A673 (cell line): ENCODE data around the gene KPNA4. TPM values are rescaled to one million over a fixed set of nuclear protein-coding genes. Genes with fewer than 3 reads are reported as not detected.

Experiments used
- BruUV-seq: library from RNA; stranded (reverse); fragments of 400-500 nt; replicated peaks from 2 replicates; lab custom pipeline; 2021; lab: Mats Ljungman, UMichigan
- CTCF ChIA-PET: fragments of 300-600 bp; sonication (Branson Sonifier 250); formaldehyde crosslinking; loops from one replicate; lab custom pipeline; 2022; ENCODE audit warnings: antibody characterized with exemption; lab: Charles Lee
- POLR2A ChIA-PET: fragments of 300-600 bp; sonication (Branson Sonifier 250); formaldehyde crosslinking; loops from one replicate; lab custom pipeline; 2022; ENCODE audit warnings: antibody characterized with exemption; ENCODE audit not compliant: low non-redundant PET; lab: Charles Lee
- DNase-seq: peaks from one replicate; pipeline ENCODE4 v3.0.0-alpha.2; 2015; ENCODE audit warnings: low spot score
- H3K27ac ChIP-seq: fragments of 200-600 bp; sonication (generic); 2 replicates; pipeline ENCODE4 v1.5.1; 2016; ENCODE audit warnings: mixed run types, low read depth, mild to moderate bottlenecking, mixed read lengths, antibody characterized with exemption, low read length; ENCODE audit not compliant: poor library complexity, severe bottlenecking
- H3K27me3 ChIP-seq: fragments of 200-600 bp; sonication (generic); replicated peaks from 2 replicates; pipeline ENCODE4 v1.6.1; 2017; ENCODE audit warnings: mixed run types, low read depth, mild to moderate bottlenecking, mixed read lengths, antibody characterized with exemption, low read length; ENCODE audit not compliant: insufficient read depth, poor library complexity
- H3K36me3 ChIP-seq: fragments of 200-600 bp; sonication (generic); 2 replicates; pipeline ENCODE4 v1.6.1; 2016; ENCODE audit warnings: mixed run types, mild to moderate bottlenecking, mixed read lengths, antibody characterized with exemption, low read length; ENCODE audit not compliant: insufficient read depth, poor library complexity, severe bottlenecking
- H3K4me1 ChIP-seq: fragments of 200-600 bp; sonication (generic); 2 replicates; pipeline ENCODE4 v1.6.1; 2017; ENCODE audit warnings: mixed run types, mild to moderate bottlenecking, mixed read lengths, antibody characterized with exemption, low read length; ENCODE audit not compliant: insufficient read depth, poor library complexity, severe bottlenecking
- H3K4me3 ChIP-seq: fragments of 200-600 bp; sonication (generic); 2 replicates; pipeline ENCODE4 v1.5.1; 2016; ENCODE audit warnings: low read depth, mixed run types, mild to moderate bottlenecking, mixed read lengths, low read length; ENCODE audit not compliant: poor library complexity, severe bottlenecking
- H3K9me3 ChIP-seq: fragments of 200-600 bp; sonication (generic); 2 replicates; pipeline ENCODE4 v1.6.1; 2016; ENCODE audit warnings: mixed run types, low read depth, mild to moderate bottlenecking, mixed read lengths, antibody characterized with exemption, low read length; ENCODE audit not compliant: poor library complexity, severe bottlenecking
- CTCF ChIP-seq: fragments of 300-800, 200-600 bp; sonication (generic); conservative IDR thresholded peaks from 2 replicates; pipeline ENCODE4 v1.5.1; 2017; ENCODE audit warnings: low read depth, mild to moderate bottlenecking, antibody characterized with exemption, low read length, moderate library complexity, mixed read lengths
- EZH2 ChIP-seq: fragments of 200-600 bp; sonication (generic); IDR thresholded peaks from 2 replicates; pipeline ENCODE4 v1.6.1; 2017; ENCODE audit warnings: borderline replicate concordance, low read depth, mild to moderate bottlenecking, mixed read lengths, antibody characterized with exemption, low read length; ENCODE audit not compliant: poor library complexity, severe bottlenecking
- intact Hi-C: fragments of 100-400 bp; cut with micrococcal nuclease; formaldehyde crosslinking; loops from one replicate; pipeline ENCODE4 v1.10.0; 2022; ENCODE audit not compliant: unreplicated experiment
- total RNA-seq: library from RNA; stranded (reverse); gene quantifications from 2 replicates; pipeline ENCODE4 v1.2.3, GENCODE V29; 2021

KPNA4 gene
- total RNA-seq, 1 experiment from 2014 or later = 88.5 TPM

- peak overlapping the region; percentile 89 for H3K27ac ChIP-seq
- no TSS peak for BruUV-seq
- POLR2A ChIA-PET = interaction anchor here (0.7 kb wide), 1 partner anchor 803 kb away, joined by 3 read pairs; no protein-coding TSS in a partner anchor
Measured at GRCh38 chr3:160566499-160566898, 1.1 kb upstream of the KPNA4 start.

GRCh38 chr3:160564949-160565441, 376 bp downstream of the KPNA4 start:
- BruUV-seq = no TSS peak
- Histone ChIP-seq H3K27me3 (no peaks in the 10 kb centered on the region), H3K9me3 (no peaks in the 10 kb centered on the region), H3K36me3 (no peaks in the 10 kb centered on the region), H3K4me3 (peak overlapping the region; percentile 60), H3K27ac (peak overlapping the region; percentile 91), H3K4me1 (peaks cover 28% of the 10 kb centered on the region)
- ChIA-PET POLR2A (no interaction called here), CTCF (interaction anchor here (0.6 kb wide), 1 partner anchor 34 kb away, joined by 3 read pairs; no protein-coding TSS in a partner anchor)
- intact Hi-C loops = loop anchor here (5.0 kb wide), 1 partner anchor 192 kb away; the partner anchor contains the start of gene PPM1L
- no peak for TF ChIP-seq EZH2
- TF ChIP-seq CTCF = no peak
- peak; percentile 70 for DNase-seq

More at GRCh38 chr3:160566499-160566898, 1.1 kb upstream of the KPNA4 start:
- DNase-seq = no peak
- no peak for TF ChIP-seq CTCF
- no peaks in the 10 kb centered on the region for H3K36me3 ChIP-seq
- CTCF ChIA-PET = no interaction called here
- peak overlapping the region; percentile 60 for H3K4me3 ChIP-seq
- peaks cover 21% of the 10 kb centered on the region for H3K4me1 ChIP-seq
- no peaks in the 10 kb centered on the region for H3K9me3 ChIP-seq
- intact Hi-C loops = loop anchor here (5.0 kb wide), 1 partner anchor 191 kb away; the partner anchor contains the start of gene PPM1L
- H3K27me3 ChIP-seq = no peaks in the 10 kb centered on the region

- Histone ChIP-seq H3K4me1 (peaks cover 23% of the 10 kb centered on the region), H3K36me3 (no peaks in the 10 kb centered on the region), H3K27ac (peak overlapping the region; percentile 91), H3K4me3 (peak overlapping the region; percentile 60), H3K27me3 (no peaks in the 10 kb centered on the region), H3K9me3 (no peaks in the 10 kb centered on the region)
- ChIA-PET POLR2A (no interaction called here), CTCF (no interaction called here)
- TF ChIP-seq CTCF (no peak), EZH2 (no peak)
- intact Hi-C loops = no loop called here
- peak; percentile 31 for DNase-seq
- no TSS peak for BruUV-seq
Measured at GRCh38 chr3:160564258-160564911, 986 bp downstream of the KPNA4 start.
